HFFc6 (cell line): ENCODE measurements around the gene EPO. TPM values are rescaled to one million over a fixed set of nuclear protein-coding genes. Genes with fewer than 3 reads are reported as not detected.

Experiments used
- DNase-seq: peaks from one replicate; pipeline ENCODE4 v3.0.0-alpha.2; 2018
- H3K27ac Mint-ChIP-seq: 2 replicates; pipeline ENCODE4 v1.8.0; 2020; ENCODE audit warnings: mild to moderate bottlenecking, mixed read lengths
- H3K27me3 Mint-ChIP-seq: 2 replicates; pipeline ENCODE4 v1.8.0; 2021; ENCODE audit warnings: mild to moderate bottlenecking, moderate library complexity, mixed read lengths; ENCODE audit not compliant: insufficient read depth
- H3K36me3 Mint-ChIP-seq: 2 replicates; pipeline ENCODE4 v1.8.0; 2021; ENCODE audit warnings: low read depth, mixed read lengths
- H3K4me1 Mint-ChIP-seq: 2 replicates; pipeline ENCODE4 v1.8.0; 2020; ENCODE audit warnings: low read depth, mixed read lengths
- H3K4me3 Mint-ChIP-seq: 2 replicates; pipeline ENCODE4 v1.8.0; 2020; ENCODE audit warnings: mild to moderate bottlenecking, moderate library complexity, mixed read lengths
- H3K9me3 Mint-ChIP-seq: 2 replicates; pipeline ENCODE4 v1.8.0; 2020; ENCODE audit warnings: mild to moderate bottlenecking, mixed read lengths
- CTCF ChIP-seq: fragments of 200-600 bp; sonication (generic); IDR thresholded peaks from 2 replicates; pipeline ENCODE4 v1.5.0; 2021; ENCODE audit warnings: antibody characterized with exemption, mild to moderate bottlenecking
- total RNA-seq, 6 experiments: library from RNA; stranded (reverse); fragmentation: NEBNext Ultra II Directional; extraction: Animal tissue kit (Norgen Biotek cat#: 25700); gene quantifications; 2 replicates in 1 of 6; 3 replicates in 5 of 6; pipeline ENCODE4 v1.2.3, GENCODE V29; 2021

EPO gene
- total RNA-seq, 6 experiments from 2014 or later, result not detected

GRCh38 chr7:100677308-100678267 is 42.7 kb upstream of the EPO start:
- no peaks in the 10 kb centered on the region for H3K9me3 Mint-ChIP-seq
- peaks cover 7% of the 10 kb centered on the region for H3K27me3 Mint-ChIP-seq
- no peak overlapping the region for H3K4me3 Mint-ChIP-seq
- TF ChIP-seq CTCF, result no peak
- peaks cover 33% of the 10 kb centered on the region; the same call in 1 of the 2 replicates for H3K4me1 Mint-ChIP-seq
- DNase-seq, result no peak
- H3K27ac Mint-ChIP-seq, result no peak overlapping the region
- H3K36me3 Mint-ChIP-seq, result peaks cover 7% of the 10 kb centered on the region; the same call in 1 of the 2 replicates

GRCh38 chr7:100678291-100678984 is 41.8 kb upstream of the EPO start:
- peaks cover 11% of the 10 kb centered on the region; the same call in 1 of the 2 replicates for H3K36me3 Mint-ChIP-seq
- H3K27ac Mint-ChIP-seq, result no peak overlapping the region
- DNase-seq, result no peak
- no peaks in the 10 kb centered on the region for H3K9me3 Mint-ChIP-seq
- H3K4me3 Mint-ChIP-seq, result no peak overlapping the region
- H3K27me3 Mint-ChIP-seq, result peaks cover 9% of the 10 kb centered on the region
- peaks cover 33% of the 10 kb centered on the region; the same call in 1 of the 2 replicates for H3K4me1 Mint-ChIP-seq
- TF ChIP-seq CTCF, result no peak

- peaks cover 11% of the 10 kb centered on the region; the same call in 1 of the 2 replicates for H3K36me3 Mint-ChIP-seq
- H3K4me3 Mint-ChIP-seq, result no peak overlapping the region; the same call in 1 of the 2 replicates
- no peaks in the 10 kb centered on the region for H3K9me3 Mint-ChIP-seq
- peak overlapping the region; percentile 38; the same call in 1 of the 2 replicates for H3K27ac Mint-ChIP-seq
- no peak for TF ChIP-seq CTCF
- H3K27me3 Mint-ChIP-seq, result peaks cover 9% of the 10 kb centered on the region
- H3K4me1 Mint-ChIP-seq, result peaks cover 33% of the 10 kb centered on the region; the same call in 1 of the 2 replicates
- no peak for DNase-seq
Observed at GRCh38 chr7:100679129-100679926, 40.9 kb upstream of the EPO start.

GRCh38 chr7:100679927-100680575 is 40.2 kb upstream of the EPO start:
- Mint-ChIP-seq H3K27ac (no peak overlapping the region), H3K27me3 (peaks cover 9% of the 10 kb centered on the region), H3K36me3 (peaks cover 11% of the 10 kb centered on the region; the same call in 1 of the 2 replicates), H3K9me3 (no peaks in the 10 kb centered on the region), H3K4me1 (peaks cover 33% of the 10 kb centered on the region; the same call in 1 of the 2 replicates), H3K4me3 (no peak overlapping the region)
- no peak for TF ChIP-seq CTCF
- DNase-seq, result no peak
